ENCODE results near the gene ZNF101. TPM values are rescaled to one million over a fixed set of nuclear protein-coding genes. Genes with fewer than 3 reads are reported as not detected.
A peak's percentile ranks its signal among the peaks of the same experiment; 100 is the strongest.

Gene ZNF101
- total RNA-seq, 3 donors from 2014 or later, result 4.8 to 32.8 (median 16.7) TPM

DNA sequence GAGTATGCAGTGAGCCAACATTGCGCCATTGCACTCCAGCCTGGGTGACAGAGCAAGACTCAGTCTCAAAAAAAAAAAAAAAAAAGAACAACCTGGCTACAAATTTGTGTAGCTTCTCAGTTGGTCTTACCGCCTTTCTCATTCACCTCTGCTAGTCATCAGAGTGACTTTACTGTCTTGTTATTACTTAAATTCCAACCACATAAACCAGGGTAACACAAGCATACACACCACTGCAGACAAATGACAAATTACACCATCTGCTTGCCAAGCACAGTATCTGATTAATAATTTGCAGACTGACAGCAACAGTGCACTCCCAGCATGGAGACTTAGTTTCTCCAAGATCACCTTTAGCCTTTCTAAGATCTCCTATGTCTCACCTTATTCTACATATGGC, 53.3 kb downstream of the ZNF101 start:
- intact Hi-C loops (cut with DNase I; ENCODE audit: low total_unique reads), result no loop called here
- TF ChIP-seq, protein P1, sequence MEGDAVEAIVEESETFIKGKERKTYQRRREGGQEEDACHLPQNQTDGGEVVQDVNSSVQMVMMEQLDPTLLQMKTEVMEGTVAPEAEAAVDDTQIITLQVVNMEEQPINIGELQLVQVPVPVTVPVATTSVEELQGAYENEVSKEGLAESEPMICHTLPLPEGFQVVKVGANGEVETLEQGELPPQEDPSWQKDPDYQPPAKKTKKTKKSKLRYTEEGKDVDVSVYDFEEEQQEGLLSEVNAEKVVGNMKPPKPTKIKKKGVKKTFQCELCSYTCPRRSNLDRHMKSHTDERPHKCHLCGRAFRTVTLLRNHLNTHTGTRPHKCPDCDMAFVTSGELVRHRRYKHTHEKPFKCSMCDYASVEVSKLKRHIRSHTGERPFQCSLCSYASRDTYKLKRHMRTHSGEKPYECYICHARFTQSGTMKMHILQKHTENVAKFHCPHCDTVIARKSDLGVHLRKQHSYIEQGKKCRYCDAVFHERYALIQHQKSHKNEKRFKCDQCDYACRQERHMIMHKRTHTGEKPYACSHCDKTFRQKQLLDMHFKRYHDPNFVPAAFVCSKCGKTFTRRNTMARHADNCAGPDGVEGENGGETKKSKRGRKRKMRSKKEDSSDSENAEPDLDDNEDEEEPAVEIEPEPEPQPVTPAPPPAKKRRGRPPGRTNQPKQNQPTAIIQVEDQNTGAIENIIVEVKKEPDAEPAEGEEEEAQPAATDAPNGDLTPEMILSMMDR (IDR thresholded peaks at IDR 0.05), result no peak
- TF ChIP-seq POLR2A (IDR thresholded peaks at IDR 0.05) (no peak), POLR2AphosphoS5 (IDR thresholded peaks at IDR 0.05) (no peak)
- Histone ChIP-seq H3K27ac (no peak overlapping the region), H3K27me3 (no peaks in the 10 kb centered on the region), H3K36me3 (peaks cover 6% of the 10 kb centered on the region), H3K4me1 (no peaks in the 10 kb centered on the region), H3K4me3 (no peak overlapping the region), H3K9me3 (peaks cover 55 to 92% of the 10 kb centered on the region in 2 donors)
- no peak for DNase-seq (ENCODE audit: low spot score in 2 of 2)

DNA sequence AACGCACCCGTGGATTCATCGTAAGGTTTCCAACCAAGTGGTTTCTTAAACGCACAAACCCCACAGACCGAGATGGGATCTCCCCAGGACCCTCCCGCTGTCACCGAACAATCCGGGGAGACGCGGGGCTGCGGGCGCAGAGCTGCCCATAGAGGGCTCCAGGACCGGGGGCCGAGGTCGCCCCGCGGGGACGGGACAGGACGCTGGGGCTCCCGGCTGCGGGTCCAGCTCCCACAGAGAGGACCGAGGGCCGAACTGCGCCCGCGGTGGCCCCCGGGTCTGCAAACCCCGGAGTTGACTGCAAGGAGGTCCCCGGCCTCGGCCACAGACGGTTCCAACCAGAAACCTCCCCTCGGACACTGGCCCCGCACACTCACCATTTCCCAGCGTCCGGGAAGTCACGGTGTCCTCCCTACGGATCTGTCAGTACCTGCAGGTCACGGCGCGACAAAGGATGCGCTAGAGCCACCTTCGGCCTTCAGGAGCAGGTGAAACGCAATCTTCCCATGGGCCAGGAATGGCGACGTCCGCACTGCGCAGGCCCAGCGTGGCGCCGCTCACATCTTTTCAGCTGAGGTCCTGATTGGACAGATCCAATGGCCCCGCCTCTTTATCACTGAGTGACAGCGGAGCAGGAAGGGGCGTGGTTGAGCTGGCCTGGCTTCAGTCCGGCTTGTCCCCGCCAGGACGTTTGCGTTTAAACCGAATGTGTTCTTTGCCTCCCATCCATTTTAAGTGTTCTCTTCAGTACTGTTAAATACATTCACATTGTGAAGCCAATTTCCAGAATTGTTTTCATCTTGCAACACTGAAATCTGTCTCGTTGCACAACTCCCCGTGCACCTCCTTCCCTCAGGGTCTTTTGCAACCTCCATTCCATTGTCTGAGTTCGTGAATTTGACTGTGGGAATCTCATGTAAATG, 64.2 kb downstream of the ZNF101 start, which contains the start of gene ZNF14:
Gene ZNF14 (minus strand): TSS at position 534 of the 923 bp plus-strand sequence. CDS start 154 bp downstream, at position 380.
- Histone ChIP-seq H3K36me3 (no peaks in the 10 kb centered on the region), H3K4me1 (no peaks in the 10 kb centered on the region), H3K27ac (peak within 1 kb of the TSS; percentile 86 to 89), H3K27me3 (no peaks in the 10 kb centered on the region), H3K9me3 (peaks cover 18 to 32% of the 10 kb centered on the region in 2 donors), H3K4me3 (peak within 1 kb of the TSS; percentile 89 to 99 (median 91))
- peak; percentile 84 for TF ChIP-seq POLR2A (IDR thresholded peaks at IDR 0.05)
- TF ChIP-seq, protein P1 (IDR thresholded peaks at IDR 0.05), result peak in 1 of 3 donors; percentile 17
- TF ChIP-seq POLR2AphosphoS5 (IDR thresholded peaks at IDR 0.05), result peak; percentile 81 to 97 (median 95)
- DNase-seq (ENCODE audit: low spot score in 2 of 2), result peak; percentile 95
- intact Hi-C loops (cut with DNase I; ENCODE audit: low total_unique reads), result no loop called here

Other genes starting within 250 kb of the ZNF101 start
- 1 to 10 TPM in 2 of 3 donors, under 1 TPM in 1; 0.96 to 2.9 (median 2.3) TPM for gene TSSK6, start 153.3 kb upstream of the ZNF101 start, total RNA-seq
- gene NDUFA13, start 152.6 kb upstream of the ZNF101 start, total RNA-seq, result 100 to 1,000 TPM in 1 of 3 donors, 10 to 100 TPM in 2; 97.3 to 134 (median 99.2) TPM
- gene YJEFN3, start 139.9 kb upstream of the ZNF101 start, total RNA-seq, result 1 to 10 TPM in 2 of 3 donors, under 1 TPM in 1; 0.88 to 2.0 (median 1.3) TPM
- under 1 TPM; 0.15 to 0.66 (median 0.16) TPM for gene CILP2, start 130.6 kb upstream of the ZNF101 start, total RNA-seq
- gene PBX4, start 50.2 kb upstream of the ZNF101 start, total RNA-seq, result 1 to 10 TPM; 3.4 to 5.9 (median 5.6) TPM
- gene LPAR2, start 40.6 kb upstream of the ZNF101 start, total RNA-seq, result 10 to 100 TPM in 2 of 3 donors, 1 to 10 TPM in 1; 3.2 to 17.1 (median 16.4) TPM
- 10 to 100 TPM in 1 of 3 donors, 1 to 10 TPM in 2; 7.9 to 10.4 (median 8.5) TPM for gene GMIP, start 25.2 kb upstream of the ZNF101 start, total RNA-seq
- 100 to 1,000 TPM; 155 to 222 (median 189) TPM for gene ATP13A1, start 5.2 kb upstream of the ZNF101 start, total RNA-seq
- 10 to 100 TPM in 2 of 3 donors, 1 to 10 TPM in 1; 7.0 to 22.7 (median 14.7) TPM for gene ZNF14, start 64.3 kb downstream of the ZNF101 start, total RNA-seq
- gene ZNF506, start 152.9 kb downstream of the ZNF101 start, total RNA-seq, result 10 to 100 TPM; 35.2 to 57.8 (median 41.0) TPM
- 10 to 100 TPM in 2 of 3 donors, 1 to 10 TPM in 1; 6.4 to 25.6 (median 12.8) TPM for gene ZNF253, start 197.0 kb downstream of the ZNF101 start, total RNA-seq
- gene ZNF93, start 232.1 kb downstream of the ZNF101 start, total RNA-seq, result 10 to 100 TPM in 1 of 3 donors, 1 to 10 TPM in 2; 5.8 to 19.0 (median 9.8) TPM

All from breast epithelium (tissue), 4 donors.